K562 (cell line): ENCODE measurements around the gene SPATC1L. TPM values are rescaled to one million over a fixed set of nuclear protein-coding genes. Genes with fewer than 3 reads are reported as not detected.

Experiments used
- CXXC5 ChIP-seq: fragments of 250-450 bp; sonication (Bioruptor Pico); IDR thresholded peaks from 2 replicates; pipeline ENCODE4 v1.8.0; 2022; ENCODE audit warnings: inconsistent platforms, mild to moderate bottlenecking, moderate library complexity
- ETV1 ChIP-seq: fragments of 450-650 bp; conservative IDR thresholded peaks from 2 replicates; pipeline ENCODE4 v1.6.1; 2016; ENCODE audit warnings: missing genetic modification characterization, control low read depth, low read depth, missing compliant biosample characterization
- EZH2 ChIP-seq: IDR thresholded peaks from 2 replicates; pipeline ENCODE4 v1.6.1; 2012; ENCODE audit warnings: low read depth, mild to moderate bottlenecking, inconsistent platforms, low read length, borderline replicate concordance
- FOXK2 ChIP-seq, 2 experiments: fragments of 450-650 bp; IDR thresholded peaks in 1 of 2; conservative IDR thresholded peaks in 1 of 2; 2 replicates each; pipeline ENCODE4 v1.6.1; 2016; ENCODE audit warnings: low read depth in 2 of 2, mild to moderate bottlenecking in 1 of 2
- GABPB1 ChIP-seq: sonication (generic); formaldehyde crosslinking; IDR thresholded peaks from 2 replicates; pipeline ENCODE4 v1.8.0; 2022; ENCODE audit warnings: mild to moderate bottlenecking, missing genetic modification reagents
- HDAC2 ChIP-seq: fragments of 450-650 bp; IDR thresholded peaks from 2 replicates; pipeline ENCODE4 v1.6.1; 2016; ENCODE audit warnings: mild to moderate bottlenecking
- HNRNPUL1 ChIP-seq: fragments of 200-400 bp; formaldehyde crosslinking; IDR thresholded peaks from 2 replicates; pipeline ENCODE4 v1.6.1; 2017; ENCODE audit warnings: low read length
- LARP7 ChIP-seq: fragments of 450-650 bp; IDR thresholded peaks from 2 replicates; pipeline ENCODE4 v1.6.1; 2016
- MAZ ChIP-seq, 2 experiments: fragments of 450-650 bp in 1 of 2; sonication (generic) in 1 of 2; formaldehyde crosslinking; IDR thresholded peaks in 1 of 2; conservative IDR thresholded peaks in 1 of 2; 2 replicates each; pipeline versions ENCODE4 v1.4.0 to v1.5.0; 2020; ENCODE audit warnings: mild to moderate bottlenecking in 1 of 2, missing genetic modification reagents in 1 of 2
- MCM3 ChIP-seq: fragments of 450-650 bp; IDR thresholded peaks from 2 replicates; pipeline ENCODE4 v1.6.1; 2016
- MTA1 ChIP-seq: fragments of 450-650 bp; IDR thresholded peaks from 2 replicates; pipeline ENCODE4 v1.6.1; 2017; ENCODE audit warnings: borderline replicate concordance
- MXI1 ChIP-seq: IDR thresholded peaks from 2 replicates; pipeline ENCODE4 v1.6.1; 2011; ENCODE audit warnings: low read depth, mild to moderate bottlenecking, improper control_type of control experiment, low read length
- MYBL2 ChIP-seq, 2 experiments: fragments of 450-650 bp in 1 of 2; sonication (generic) in 1 of 2; formaldehyde crosslinking in 1 of 2; IDR thresholded peaks; 2 replicates each; pipeline versions ENCODE4 v1.6.1 to v1.8.1; 2017 to 2022; ENCODE audit warnings: borderline replicate concordance in 1 of 2, inconsistent platforms in 1 of 2, low read depth in 1 of 2, mild to moderate bottlenecking in 1 of 2, missing genetic modification reagents in 1 of 2, moderate library complexity in 1 of 2
- RHOXF2B ChIP-seq: fragments of 250-450 bp; sonication (Bioruptor Pico); conservative IDR thresholded peaks from 2 replicates; pipeline ENCODE4 v1.5.1; 2021
- SREBF2 ChIP-seq: sonication (generic); formaldehyde crosslinking; IDR thresholded peaks from 2 replicates; pipeline ENCODE4 v1.4.0; 2020; ENCODE audit warnings: mild to moderate bottlenecking, missing genetic modification reagents
- ZNF444 ChIP-seq: fragments of 250-450 bp; sonication (Bioruptor Pico); IDR thresholded peaks from 2 replicates; pipeline ENCODE4 v1.4.0; 2020; ENCODE audit warnings: mild to moderate bottlenecking, moderate library complexity
- ZNF583 ChIP-seq: fragments of 250-450 bp; sonication (Bioruptor Pico); IDR thresholded peaks from 2 replicates; pipeline ENCODE4 v1.4.0; 2020
- ZNF695 ChIP-seq: fragments of 450-650 bp; formaldehyde crosslinking; IDR thresholded peaks from 2 replicates; pipeline ENCODE4 v1.4.0; 2020; ENCODE audit warnings: mild to moderate bottlenecking, moderate library complexity
- polyA plus RNA-seq, 8 experiments: library from polyadenylated mRNA; depleted of rRNA in 4 of 8; stranded (reverse) in 5 of 8; unstranded in 3 of 8; fragments of >200 nt; fragmentation: Nextera tagmentation in 2 of 8; fragmentation: Illumina TruSeq in 1 of 8; extraction: Ambion mirVana in 2 of 8; extraction: Trizol in 1 of 8; gene quantifications; 2 replicates each; pipeline versions ENCODE4 v1.2.1 to v1.2.3, GENCODE V29; 2011 to 2014; ENCODE audit warnings: inconsistent platforms in 1 of 8, missing spikeins in 1 of 8
- total RNA-seq, 7 experiments: library from RNA; depleted of rRNA in 6 of 7; stranded (reverse); fragments of >200 nt in 6 of 7; fragmentation: Illumina TruSeq in 2 of 7; extraction: Trizol in 2 of 7; gene quantifications; 2 replicates each; pipeline versions ENCODE4 v1.2.1 to v1.2.3, GENCODE V29; 2011 to 2021; ENCODE audit warnings: low replicate concordance in 1 of 7
- TF ChIP-seq, protein P1 (sequence below): fragments of 250-450 bp; sonication (Bioruptor Pico); IDR thresholded peaks from 2 replicates; pipeline ENCODE4 v1.9.0; 2021; ENCODE audit warnings: mild to moderate bottlenecking
- TF ChIP-seq, protein P2 (sequence below), 2 experiments: fragments of 450-650 bp; IDR thresholded peaks; 2 replicates each; pipeline ENCODE4 v1.6.1; 2016
- TF ChIP-seq, protein P3 (sequence below): fragments of 250-450 bp; sonication (Bioruptor Pico); IDR thresholded peaks from 2 replicates; pipeline ENCODE4 v1.8.0; 2022; ENCODE audit warnings: moderate library complexity, mild to moderate bottlenecking, inconsistent platforms
- TF ChIP-seq, protein P4 (sequence below): fragments of 450-650 bp; formaldehyde crosslinking; IDR thresholded peaks from 2 replicates; pipeline ENCODE4 v1.4.0; 2022; ENCODE audit warnings: missing genetic modification characterization
- TF ChIP-seq, protein P5 (sequence below): fragments of 200-800 bp; sonication (Bioruptor generic); IDR thresholded peaks from 2 replicates; pipeline ENCODE4 v1.6.1; 2017; ENCODE audit warnings: missing genetic modification characterization, missing compliant biosample characterization

The SPATC1L gene
- total and polyA plus RNA-seq, 9 of the 15 experiments (the other 6 are each of a cell fraction or from before 2014, with no cell fraction given): 0.14 to 121 (median 34.0) TPM; not detected in 1

DNA sequence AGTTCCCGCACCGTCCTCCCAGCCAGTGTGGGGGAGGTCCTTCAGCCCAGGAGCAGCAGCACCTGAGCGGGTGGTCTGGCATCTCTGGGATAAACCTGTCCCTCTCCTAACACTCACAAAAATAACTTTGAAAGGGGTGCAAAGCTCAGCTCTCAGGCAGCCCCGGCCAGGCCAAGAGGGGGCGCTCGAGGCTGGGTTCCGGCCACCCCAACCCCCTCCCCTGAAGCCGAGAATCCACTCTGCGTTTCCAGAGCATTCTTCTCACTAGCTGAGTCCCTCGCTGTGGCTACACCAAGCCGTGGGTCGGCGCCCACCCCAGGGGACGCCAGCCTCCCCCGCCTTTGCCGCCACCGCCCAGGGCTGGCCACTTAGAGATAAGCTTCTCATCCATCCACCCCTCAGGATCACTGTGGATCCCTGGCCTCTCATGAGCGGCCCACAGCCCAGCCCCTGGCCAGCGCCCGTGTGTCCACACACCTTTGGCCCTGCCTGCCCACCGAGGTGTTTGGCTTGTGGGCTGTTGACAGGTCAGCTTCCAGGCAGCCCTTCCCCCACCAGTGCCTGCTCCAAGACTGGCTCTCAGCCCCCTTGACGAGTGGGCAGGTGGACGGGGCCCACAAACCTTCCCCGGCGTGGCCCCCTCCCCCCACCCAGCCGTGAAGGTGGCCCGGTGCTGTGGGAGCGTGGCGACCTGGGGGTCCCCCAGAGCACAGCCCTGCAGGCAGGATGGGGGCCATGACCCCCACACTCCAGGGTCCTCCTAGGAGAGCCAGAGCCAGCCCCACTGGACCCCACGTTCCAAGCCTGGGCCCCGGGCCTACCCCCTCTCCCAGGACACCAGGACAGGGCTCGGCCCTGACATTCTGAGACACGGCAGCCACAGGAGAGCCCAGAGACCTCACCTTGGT lies 30.8 kb downstream of the SPATC1L start (continued):
- TF ChIP-seq ZNF695 (no peak), SREBF2 (no peak), FOXK2 (conservative IDR thresholded peaks at IDR 0.05 in 1 of 2, IDR thresholded peaks at IDR 0.05 in 1 of 2; ENCODE audit: low read depth in 2 of 2) (no peak), ETV1 (tag) (peak; percentile 95), MCM3 (no peak), EZH2 (no peak), MTA1 (peak; percentile 81), ZNF444 (CRISPR knock-in tag) (no peak), MXI1 (no peak), HDAC2 (peak; percentile 56; the same call in 1 of the 2 replicates), MAZ (CRISPR knock-in tag; conservative IDR thresholded peaks at IDR 0.05 in 1 of 2, IDR thresholded peaks at IDR 0.05 in 1 of 2) (peak; percentile 83 to 94; a peak in 3 of 4 replicates), CXXC5 (CRISPR knock-in tag) (peak; percentile 73), MYBL2 (IDR thresholded peaks at IDR 0.05; ENCODE audit: low read depth) (no peak), MYBL2 (CRISPR knock-in tag; IDR thresholded peaks at IDR 0.05; ENCODE audit: borderline replicate concordance) (no peak), GABPB1 (peak; percentile 64), LARP7 (no peak), HNRNPUL1 (no peak), RHOXF2B (CRISPR knock-in tag) (no peak), ZNF583 (CRISPR knock-in tag) (no peak)
- TF ChIP-seq, protein P1, sequence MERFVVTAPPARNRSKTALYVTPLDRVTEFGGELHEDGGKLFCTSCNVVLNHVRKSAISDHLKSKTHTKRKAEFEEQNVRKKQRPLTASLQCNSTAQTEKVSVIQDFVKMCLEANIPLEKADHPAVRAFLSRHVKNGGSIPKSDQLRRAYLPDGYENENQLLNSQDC: no peak
- TF ChIP-seq, protein P2, sequence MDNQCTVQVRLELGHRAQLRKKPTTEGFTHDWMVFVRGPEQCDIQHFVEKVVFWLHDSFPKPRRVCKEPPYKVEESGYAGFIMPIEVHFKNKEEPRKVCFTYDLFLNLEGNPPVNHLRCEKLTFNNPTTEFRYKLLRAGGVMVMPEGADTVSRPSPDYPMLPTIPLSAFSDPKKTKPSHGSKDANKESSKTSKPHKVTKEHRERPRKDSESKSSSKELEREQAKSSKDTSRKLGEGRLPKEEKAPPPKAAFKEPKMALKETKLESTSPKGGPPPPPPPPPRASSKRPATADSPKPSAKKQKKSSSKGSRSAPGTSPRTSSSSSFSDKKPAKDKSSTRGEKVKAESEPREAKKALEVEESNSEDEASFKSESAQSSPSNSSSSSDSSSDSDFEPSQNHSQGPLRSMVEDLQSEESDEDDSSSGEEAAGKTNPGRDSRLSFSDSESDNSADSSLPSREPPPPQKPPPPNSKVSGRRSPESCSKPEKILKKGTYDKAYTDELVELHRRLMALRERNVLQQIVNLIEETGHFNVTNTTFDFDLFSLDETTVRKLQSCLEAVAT (IDR thresholded peaks at IDR 0.05): 0 out of 4 replicates have a peak, but pooled peaks of 1 of the 2 experiments have one; percentile 33
- TF ChIP-seq, protein P3, sequence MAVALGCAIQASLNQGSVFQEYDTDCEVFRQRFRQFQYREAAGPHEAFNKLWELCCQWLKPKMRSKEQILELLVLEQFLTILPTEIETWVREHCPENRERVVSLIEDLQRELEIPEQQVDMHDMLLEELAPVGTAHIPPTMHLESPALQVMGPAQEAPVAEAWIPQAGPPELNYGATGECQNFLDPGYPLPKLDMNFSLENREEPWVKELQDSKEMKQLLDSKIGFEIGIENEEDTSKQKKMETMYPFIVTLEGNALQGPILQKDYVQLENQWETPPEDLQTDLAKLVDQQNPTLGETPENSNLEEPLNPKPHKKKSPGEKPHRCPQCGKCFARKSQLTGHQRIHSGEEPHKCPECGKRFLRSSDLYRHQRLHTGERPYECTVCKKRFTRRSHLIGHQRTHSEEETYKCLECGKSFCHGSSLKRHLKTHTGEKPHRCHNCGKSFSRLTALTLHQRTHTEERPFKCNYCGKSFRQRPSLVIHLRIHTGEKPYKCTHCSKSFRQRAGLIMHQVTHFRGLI (CRISPR knock-in tag): no peak
- TF ChIP-seq, protein P4, sequence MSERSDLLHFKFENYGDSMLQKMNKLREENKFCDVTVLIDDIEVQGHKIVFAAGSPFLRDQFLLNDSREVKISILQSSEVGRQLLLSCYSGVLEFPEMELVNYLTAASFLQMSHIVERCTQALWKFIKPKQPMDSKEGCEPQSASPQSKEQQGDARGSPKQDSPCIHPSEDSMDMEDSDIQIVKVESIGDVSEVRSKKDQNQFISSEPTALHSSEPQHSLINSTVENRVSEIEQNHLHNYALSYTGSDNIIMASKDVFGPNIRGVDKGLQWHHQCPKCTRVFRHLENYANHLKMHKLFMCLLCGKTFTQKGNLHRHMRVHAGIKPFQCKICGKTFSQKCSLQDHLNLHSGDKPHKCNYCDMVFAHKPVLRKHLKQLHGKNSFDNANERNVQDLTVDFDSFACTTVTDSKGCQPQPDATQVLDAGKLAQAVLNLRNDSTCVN (CRISPR knock-in tag): no peak
- TF ChIP-seq, protein P5, sequence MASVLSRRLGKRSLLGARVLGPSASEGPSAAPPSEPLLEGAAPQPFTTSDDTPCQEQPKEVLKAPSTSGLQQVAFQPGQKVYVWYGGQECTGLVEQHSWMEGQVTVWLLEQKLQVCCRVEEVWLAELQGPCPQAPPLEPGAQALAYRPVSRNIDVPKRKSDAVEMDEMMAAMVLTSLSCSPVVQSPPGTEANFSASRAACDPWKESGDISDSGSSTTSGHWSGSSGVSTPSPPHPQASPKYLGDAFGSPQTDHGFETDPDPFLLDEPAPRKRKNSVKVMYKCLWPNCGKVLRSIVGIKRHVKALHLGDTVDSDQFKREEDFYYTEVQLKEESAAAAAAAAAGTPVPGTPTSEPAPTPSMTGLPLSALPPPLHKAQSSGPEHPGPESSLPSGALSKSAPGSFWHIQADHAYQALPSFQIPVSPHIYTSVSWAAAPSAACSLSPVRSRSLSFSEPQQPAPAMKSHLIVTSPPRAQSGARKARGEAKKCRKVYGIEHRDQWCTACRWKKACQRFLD (CRISPR knock-in tag): no peak
